Right lobe of liver (tissue), 6 donors: Measurements from ENCODE around the gene EXD3. TPM values are rescaled to one million over a fixed set of nuclear protein-coding genes. Genes with fewer than 3 reads are reported as not detected.

ENCODE experiments used
- ATAC-seq, 4 donors: fragments of 200-7000 bp; cut with Tn5 transposase; one replicate each; pipeline ENCODE4 v1.9.1; 2020; ENCODE audit warnings: mild to moderate bottlenecking in 4 of 4, moderate library complexity in 4 of 4
- DNase-seq, 3 donors: peaks; one replicate each; pipeline ENCODE4 v3.0.0-alpha.2; 2020
- H3K27ac ChIP-seq, 3 donors: fragments of 200-600 bp; one replicate each; pipeline ENCODE4 v1.8.0; 2022
- H3K27me3 ChIP-seq, 2 donors: fragments of 200-600 bp; one replicate each; pipeline ENCODE4 v1.8.0; 2022
- H3K36me3 ChIP-seq, 4 donors: fragments of 200-600 bp; sonication (generic) in 1 of 4; one replicate each; pipeline versions ENCODE4 v1.5.1 to v1.8.0; 2017 to 2022; ENCODE audit warnings: control low read depth in 1 of 4
- H3K4me1 ChIP-seq, 4 donors: fragments of 200-600 bp; sonication (generic) in 1 of 4; one replicate each; pipeline versions ENCODE4 v1.5.1 to v1.8.0; 2017 to 2022; ENCODE audit warnings: control low read depth in 1 of 4
- H3K4me3 ChIP-seq, 3 donors: fragments of 200-600 bp; one replicate each; pipeline ENCODE4 v1.8.0; 2022
- H3K9me3 ChIP-seq, 4 donors: fragments of 200-600 bp; sonication (generic) in 1 of 4; one replicate each; pipeline versions ENCODE4 v1.5.1 to v1.8.0; 2017 to 2022; ENCODE audit warnings: control low read depth in 1 of 4
- POLR2A ChIP-seq: fragments of 450-650 bp; IDR thresholded peaks from one replicate; pipeline ENCODE4 v1.6.1; 2017; ENCODE audit warnings: antibody characterized with exemption, mild to moderate bottlenecking
- WGBS: methylation state at CpG from one replicate; pipeline ENCODE4 v1.1.6; 2018; ENCODE audit warnings: low coverage, low lambda C conversion rate; ENCODE audit not compliant: insufficient coverage; ENCODE audit errors: missing lambda C conversion rate; 5-methylcytosine and 5-hydroxymethylcytosine counted together
- intact Hi-C, 2 donors: fragments of 100-400 bp; cut with DNase I; formaldehyde crosslinking; loops; one replicate each; pipeline versions ENCODE4 v1.11.2 to v1.14.1; 2022
- total RNA-seq, 6 experiments: library from RNA; depleted of rRNA in 2 of 6; stranded (reverse); fragments of >200 nt in 2 of 6; fragmentation: NEBNext Ultra II Directional in 3 of 6; extraction: Animal tissue kit (Norgen Biotek cat#: 25700) in 3 of 6; gene quantifications; one replicate each; pipeline versions ENCODE4 v1.1.0 to v1.2.4, GENCODE V29; 2016 to 2023
- TF ChIP-seq, protein P1 (sequence below), 4 donors: fragments of 200-600 bp in 3 of 4; fragments of 450-650 bp in 1 of 4; IDR thresholded peaks; one replicate each; pipeline versions ENCODE4 v1.5.1 to v1.8.0; 2016 to 2022; ENCODE audit warnings: antibody characterized with exemption in 4 of 4, mild to moderate bottlenecking in 2 of 4
- donor health status: DM: no; HTN: yes; CAD: no.
- donor health status: DM: no; HTN: no; CAD: no.
- donor health status: DM: no; HTN: no; CAD: no.
- donor health status: DM: no; HTN: yes; CAD: no.
- donor health status: DM: no; HTN: yes; CAD: no.

EXD3 gene
- total RNA-seq, 6 experiments from 2014 or later: 3.3 to 14.4 (median 10.6) TPM

DNA sequence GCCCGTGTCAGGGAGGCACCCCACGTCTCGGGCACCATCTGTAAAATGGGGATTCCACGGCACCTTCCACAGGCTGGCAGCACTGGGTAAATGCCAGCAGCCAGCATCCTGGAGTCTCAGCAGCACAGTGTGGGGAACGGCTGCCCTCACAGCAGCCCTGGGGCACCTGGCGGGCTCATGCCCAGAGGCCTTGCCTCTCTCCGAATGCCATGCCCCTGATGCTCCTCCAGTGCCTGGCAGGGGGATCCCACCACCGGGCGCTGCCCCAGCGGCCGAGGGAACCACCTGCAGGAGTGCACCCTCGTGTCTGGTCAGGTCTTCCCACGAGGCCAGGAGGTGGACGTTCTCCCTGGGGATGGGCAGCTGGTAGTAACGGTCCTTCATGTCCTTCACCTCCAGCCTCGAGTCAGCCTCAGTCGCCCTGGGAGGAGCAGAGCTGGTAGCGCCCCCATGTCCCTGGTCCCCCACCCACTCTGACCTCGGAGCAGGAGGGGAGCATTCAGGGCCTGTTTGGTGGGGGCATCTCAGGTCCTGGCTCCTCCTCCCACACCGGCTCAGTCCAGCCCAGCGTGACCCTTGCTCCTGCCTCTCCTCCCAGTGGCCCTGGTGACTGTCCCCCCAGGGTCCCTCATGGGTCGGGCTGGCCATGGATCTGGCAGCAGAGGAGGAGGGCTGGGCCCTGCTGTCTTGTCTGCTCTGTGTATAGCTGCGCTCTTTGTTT, 71.0 kb downstream of the EXD3 start:
- no peak overlapping the region for H3K27ac ChIP-seq
- no peak for ATAC-seq

DNA sequence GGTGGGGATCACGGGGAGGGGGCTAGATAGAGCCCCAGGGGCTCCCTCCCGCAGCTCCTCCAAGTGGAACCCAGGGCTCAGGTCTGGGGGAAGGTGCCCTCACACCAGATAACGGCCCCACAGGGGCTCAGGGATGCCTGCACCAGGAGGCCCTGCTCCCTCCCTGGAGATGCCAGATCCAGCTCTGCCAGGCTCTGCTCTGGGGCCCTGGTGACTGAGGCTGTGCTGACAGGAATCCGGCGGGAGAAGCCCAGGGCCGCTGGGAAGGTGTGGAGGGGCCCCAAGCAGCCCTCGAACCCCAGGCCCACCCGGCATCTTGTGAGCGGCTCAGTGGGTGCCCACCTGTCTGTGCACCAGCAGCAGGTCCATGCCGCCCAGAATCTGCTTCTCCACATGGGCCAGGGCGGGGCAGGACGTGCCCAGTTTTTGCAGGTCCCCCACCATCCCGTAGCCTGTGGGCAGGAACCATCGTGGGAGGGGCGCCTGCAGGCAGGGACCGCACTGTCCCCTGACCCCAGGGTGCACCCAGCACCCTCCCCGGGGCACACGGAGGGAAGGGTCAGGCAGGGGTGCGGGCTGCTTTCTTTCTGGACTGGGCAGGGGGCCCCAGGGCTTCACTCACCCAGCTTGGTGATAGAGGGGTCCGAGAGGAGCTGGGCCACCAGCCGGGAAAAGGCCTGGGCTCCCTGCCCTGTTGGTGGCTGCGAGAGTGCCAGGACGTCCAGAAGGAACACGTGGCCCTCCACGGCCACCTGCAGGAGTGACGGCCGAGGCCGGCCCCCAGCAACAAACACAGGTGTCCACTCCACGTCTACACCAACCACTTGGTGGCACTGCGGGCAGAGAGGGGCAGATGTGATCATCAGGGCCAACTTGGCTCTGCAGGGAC, 72.0 kb downstream of the EXD3 start:
- WGBS: 83% methylated on average over 5 of the region's 30 CpGs
- H3K27ac ChIP-seq: no peak overlapping the region
- H3K4me1 ChIP-seq: no peaks in the 10 kb centered on the region
- no peak for TF ChIP-seq POLR2A
- TF ChIP-seq, protein P1, sequence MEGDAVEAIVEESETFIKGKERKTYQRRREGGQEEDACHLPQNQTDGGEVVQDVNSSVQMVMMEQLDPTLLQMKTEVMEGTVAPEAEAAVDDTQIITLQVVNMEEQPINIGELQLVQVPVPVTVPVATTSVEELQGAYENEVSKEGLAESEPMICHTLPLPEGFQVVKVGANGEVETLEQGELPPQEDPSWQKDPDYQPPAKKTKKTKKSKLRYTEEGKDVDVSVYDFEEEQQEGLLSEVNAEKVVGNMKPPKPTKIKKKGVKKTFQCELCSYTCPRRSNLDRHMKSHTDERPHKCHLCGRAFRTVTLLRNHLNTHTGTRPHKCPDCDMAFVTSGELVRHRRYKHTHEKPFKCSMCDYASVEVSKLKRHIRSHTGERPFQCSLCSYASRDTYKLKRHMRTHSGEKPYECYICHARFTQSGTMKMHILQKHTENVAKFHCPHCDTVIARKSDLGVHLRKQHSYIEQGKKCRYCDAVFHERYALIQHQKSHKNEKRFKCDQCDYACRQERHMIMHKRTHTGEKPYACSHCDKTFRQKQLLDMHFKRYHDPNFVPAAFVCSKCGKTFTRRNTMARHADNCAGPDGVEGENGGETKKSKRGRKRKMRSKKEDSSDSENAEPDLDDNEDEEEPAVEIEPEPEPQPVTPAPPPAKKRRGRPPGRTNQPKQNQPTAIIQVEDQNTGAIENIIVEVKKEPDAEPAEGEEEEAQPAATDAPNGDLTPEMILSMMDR (IDR thresholded peaks at IDR 0.05): peak in 1 of 4 donors; percentile 9
- no peaks in the 10 kb centered on the region for H3K9me3 ChIP-seq
- DNase-seq: peak in 1 of 3 donors; percentile 57
- no peak overlapping the region for H3K4me3 ChIP-seq
- no peaks in the 10 kb centered on the region for H3K27me3 ChIP-seq
- H3K36me3 ChIP-seq: no peaks in the 10 kb centered on the region
- intact Hi-C loops: no loop called here
- ATAC-seq: peak in 3 of 4 donors; percentile 19 to 28 (median 21)

More for the DNA sequence above, 71.0 kb downstream of the EXD3 start:
- intact Hi-C loops: no loop called here
- Histone ChIP-seq H3K36me3 (no peaks in the 10 kb centered on the region), H3K27me3 (no peaks in the 10 kb centered on the region), H3K9me3 (peaks cover 0 to 6% (median 0%) of the 10 kb centered on the region in 4 donors), H3K4me1 (no peaks in the 10 kb centered on the region), H3K4me3 (no peak overlapping the region)
- no CpG with 5 or more reads among the region's 23 CpGs for WGBS
- no peak for DNase-seq
- TF ChIP-seq POLR2A: no peak
- TF ChIP-seq, protein P1 (IDR thresholded peaks at IDR 0.05): no peak

DNA sequence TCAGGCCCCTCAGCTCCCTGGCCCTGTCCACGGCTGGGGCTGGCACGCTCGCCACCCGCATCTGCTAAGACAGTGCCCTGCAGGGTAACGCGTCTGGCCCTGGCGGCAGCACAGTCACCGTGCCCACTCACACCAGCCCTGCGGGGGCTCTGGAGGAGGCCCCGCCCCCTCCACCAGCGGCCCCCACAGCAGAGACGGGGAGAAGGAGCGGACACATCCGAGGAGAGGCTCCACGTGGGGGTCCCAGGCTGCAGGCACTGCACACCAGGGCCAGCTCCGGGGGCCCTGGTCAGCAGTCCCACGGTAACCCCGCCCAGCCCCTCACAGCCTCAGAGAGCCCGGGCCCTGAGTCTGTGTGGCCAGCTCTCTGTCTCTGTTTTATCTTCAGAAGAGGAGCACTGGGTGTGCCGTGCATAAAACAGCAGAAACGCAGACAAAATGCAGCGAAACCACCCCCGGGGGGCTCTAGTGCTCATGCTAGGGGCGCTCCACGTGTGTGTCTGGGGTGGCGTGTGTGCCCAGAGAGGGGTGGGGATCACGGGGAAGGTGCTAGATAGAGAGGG, 73.4 kb downstream of the EXD3 start:
- 93% methylated on average over 9 of the region's 27 CpGs for WGBS
- Histone ChIP-seq H3K4me3 (no peak overlapping the region), H3K36me3 (no peaks in the 10 kb centered on the region), H3K27me3 (no peaks in the 10 kb centered on the region), H3K9me3 (no peaks in the 10 kb centered on the region), H3K27ac (no peak overlapping the region), H3K4me1 (no peaks in the 10 kb centered on the region)
- intact Hi-C loops: no loop called here
- ATAC-seq (peak in 1 of 4 donors; percentile 5), DNase-seq (no peak)
- TF ChIP-seq POLR2A: no peak
- TF ChIP-seq, protein P1 (IDR thresholded peaks at IDR 0.05): no peak

GRCh38 chr9:137348769-137349470, 74.0 kb downstream of the EXD3 start:
- intact Hi-C loops: no loop called here
- H3K36me3 ChIP-seq: no peaks in the 10 kb centered on the region
- H3K9me3 ChIP-seq: no peaks in the 10 kb centered on the region
- DNase-seq (no peak), ATAC-seq (no peak)
- H3K4me1 ChIP-seq: no peaks in the 10 kb centered on the region
- TF ChIP-seq, protein P1 (IDR thresholded peaks at IDR 0.05): no peak
- TF ChIP-seq POLR2A: no peak
- no peak overlapping the region for H3K27ac ChIP-seq
- 96% methylated on average over 5 of the region's 31 CpGs for WGBS
- H3K27me3 ChIP-seq: no peaks in the 10 kb centered on the region
- H3K4me3 ChIP-seq: no peak overlapping the region
